Ramos (cell line): ENCODE data around the gene TFDP1.

Experiments used
- in situ Hi-C: fragments of 300-500 bp; cut with MboI; formaldehyde crosslinking; loops from one replicate; pipeline ENCODE4 v1.14.3; 2022; ENCODE audit warnings: low sequenced_read_pairs; ENCODE audit not compliant: unreplicated experiment

TFDP1 gene

DNA sequence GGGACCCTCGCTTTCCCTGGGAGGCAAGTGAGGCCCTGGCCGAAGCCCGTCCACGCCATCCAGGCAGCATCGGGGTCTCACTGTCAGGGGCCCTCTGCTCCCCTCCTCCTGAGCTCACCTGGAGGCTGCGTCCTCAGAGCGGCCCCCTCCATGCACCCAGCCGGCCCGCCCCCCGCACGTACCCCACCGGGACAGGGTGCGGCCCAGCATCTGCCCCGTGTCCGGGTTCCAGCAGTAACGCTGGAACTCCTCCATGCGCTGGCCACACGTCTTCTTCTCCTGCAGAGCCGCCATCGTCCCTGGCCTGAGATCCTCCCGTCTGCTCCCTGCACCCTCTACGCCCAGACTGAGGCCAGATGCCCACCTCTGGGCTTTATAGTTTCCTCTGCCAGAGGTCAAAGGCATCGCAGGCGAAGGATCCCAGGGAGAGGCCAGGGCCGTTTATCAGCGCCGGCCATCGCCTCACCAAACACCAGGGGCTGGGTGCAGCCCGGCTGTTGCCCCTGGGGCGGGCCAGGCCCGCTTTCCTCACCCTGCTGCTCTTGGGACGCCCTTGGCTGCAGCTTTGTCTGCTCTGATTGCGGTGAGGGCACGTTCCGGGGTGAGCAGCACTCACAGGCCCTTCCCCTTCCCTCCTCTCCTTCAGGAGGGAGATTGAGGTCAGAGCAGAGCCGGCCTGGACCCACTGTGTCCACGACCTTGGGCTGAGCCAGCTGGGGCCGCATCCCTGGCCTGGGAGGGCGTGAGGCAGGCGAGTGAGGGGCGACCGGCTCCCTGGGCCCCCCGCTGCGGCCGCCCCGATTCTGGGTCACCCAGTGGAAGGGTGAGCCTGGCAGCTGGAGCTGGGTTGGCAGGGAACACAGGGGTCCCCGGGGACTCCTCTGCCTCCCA, 73.5 kb downstream of the TFDP1 start, which contains the start of gene ATP4B:
Gene ATP4B, minus strand, starts transcription at position 348 of the 891 bp plus-strand sequence. Its CDS starts 54 bp downstream, at position 294.
- in situ Hi-C loops, result no loop called here

DNA sequence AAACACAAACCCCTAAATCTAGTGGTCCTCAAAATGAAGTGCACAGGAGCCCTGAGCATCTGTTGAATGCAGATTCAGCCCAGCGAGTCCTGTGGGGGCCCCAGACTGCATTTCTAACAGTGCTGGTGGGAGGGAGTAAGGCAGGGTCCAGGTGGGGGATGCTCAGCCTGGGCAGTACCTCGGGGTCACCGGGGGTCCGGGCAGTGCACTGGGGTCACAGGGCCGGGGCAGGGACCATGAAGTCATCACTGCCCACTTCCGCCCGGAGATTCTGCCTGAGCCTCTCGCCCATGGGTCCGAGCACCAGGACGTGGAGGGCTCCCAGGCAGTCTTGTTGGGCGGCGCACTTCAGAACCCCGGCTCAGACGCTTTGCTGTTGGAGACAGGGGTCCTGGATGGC, 74.3 kb downstream of the TFDP1 start:
- in situ Hi-C loops, result no loop called here

DNA sequence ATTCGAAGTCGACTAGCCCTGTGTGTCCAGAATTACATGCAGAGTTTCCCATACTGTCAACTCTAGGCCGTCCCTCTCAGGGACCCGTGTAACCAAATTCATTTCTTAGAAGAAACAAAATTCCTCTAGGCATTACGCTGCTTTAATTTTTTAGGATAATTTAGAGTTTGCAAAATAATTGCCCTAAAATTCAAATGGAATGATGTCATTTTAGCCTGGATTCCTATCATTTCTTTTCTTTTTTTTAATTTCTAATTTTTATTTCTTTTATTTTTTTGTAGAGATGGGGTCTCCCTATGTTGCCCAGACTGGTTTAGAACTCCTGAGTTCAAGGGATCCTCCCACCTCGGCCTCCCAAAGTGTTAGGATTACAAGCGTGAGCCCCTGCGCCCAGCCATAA, 74.8 kb downstream of the TFDP1 start:
- in situ Hi-C loops, result no loop called here

DNA sequence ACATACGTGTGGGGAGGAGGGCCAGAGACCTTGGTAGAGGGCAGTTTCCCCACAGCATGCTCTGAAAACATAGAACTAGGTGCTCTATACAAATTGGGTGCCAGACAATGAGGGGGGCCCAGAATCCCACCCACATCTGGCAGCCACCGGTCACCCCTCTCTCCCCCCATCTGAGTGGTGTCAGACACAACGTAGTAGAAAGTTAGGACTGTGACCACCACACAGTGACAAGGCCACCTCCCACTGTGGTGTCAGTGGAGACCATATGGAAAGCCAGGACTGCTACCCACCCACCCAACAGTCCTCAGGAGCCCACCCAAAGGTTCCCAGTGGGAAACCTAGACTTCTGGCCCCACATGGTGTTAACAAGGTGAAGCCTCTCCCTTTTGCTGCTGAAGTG, 75.5 kb downstream of the TFDP1 start:
- in situ Hi-C loops, result no loop called here

DNA sequence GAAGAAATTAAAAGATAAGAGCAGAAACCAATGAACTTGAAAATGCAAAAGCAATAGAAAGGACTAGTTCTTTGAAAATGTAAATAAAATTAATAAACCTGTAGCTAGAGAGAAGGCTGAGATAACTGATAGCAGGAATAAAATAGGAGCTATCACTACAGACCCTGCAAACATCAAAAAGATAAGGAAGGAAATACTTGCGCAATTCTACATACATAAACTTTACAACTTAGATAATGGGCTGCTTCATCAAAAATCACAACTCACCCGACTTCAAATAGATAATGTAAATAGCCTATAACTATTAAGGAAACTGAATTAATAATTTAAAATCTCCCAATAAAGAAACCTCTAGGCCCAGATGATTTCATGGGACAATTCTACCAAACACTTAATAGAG, 77.0 kb downstream of the TFDP1 start:
- in situ Hi-C loops, result no loop called here

DNA sequence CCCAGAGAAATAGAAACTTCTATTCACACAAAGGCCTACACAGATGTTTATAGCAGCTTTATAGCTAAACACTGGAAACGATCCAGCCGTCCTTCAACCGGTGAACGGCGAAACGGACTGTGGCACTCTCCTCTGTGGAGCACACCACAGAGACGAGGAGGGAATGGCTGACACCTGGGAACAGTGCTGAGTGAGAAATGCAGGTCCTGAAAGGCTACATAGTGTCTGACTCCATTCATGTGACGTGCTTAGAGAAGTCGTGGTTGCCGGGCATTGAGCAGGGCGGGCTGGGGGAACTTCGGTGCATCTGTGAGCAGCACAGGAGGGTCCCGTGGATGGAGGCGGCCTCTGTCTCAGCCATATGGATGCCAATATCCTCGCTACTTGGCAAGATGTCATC, 79.4 kb downstream of the TFDP1 start:
- in situ Hi-C loops, result no loop called here

DNA sequence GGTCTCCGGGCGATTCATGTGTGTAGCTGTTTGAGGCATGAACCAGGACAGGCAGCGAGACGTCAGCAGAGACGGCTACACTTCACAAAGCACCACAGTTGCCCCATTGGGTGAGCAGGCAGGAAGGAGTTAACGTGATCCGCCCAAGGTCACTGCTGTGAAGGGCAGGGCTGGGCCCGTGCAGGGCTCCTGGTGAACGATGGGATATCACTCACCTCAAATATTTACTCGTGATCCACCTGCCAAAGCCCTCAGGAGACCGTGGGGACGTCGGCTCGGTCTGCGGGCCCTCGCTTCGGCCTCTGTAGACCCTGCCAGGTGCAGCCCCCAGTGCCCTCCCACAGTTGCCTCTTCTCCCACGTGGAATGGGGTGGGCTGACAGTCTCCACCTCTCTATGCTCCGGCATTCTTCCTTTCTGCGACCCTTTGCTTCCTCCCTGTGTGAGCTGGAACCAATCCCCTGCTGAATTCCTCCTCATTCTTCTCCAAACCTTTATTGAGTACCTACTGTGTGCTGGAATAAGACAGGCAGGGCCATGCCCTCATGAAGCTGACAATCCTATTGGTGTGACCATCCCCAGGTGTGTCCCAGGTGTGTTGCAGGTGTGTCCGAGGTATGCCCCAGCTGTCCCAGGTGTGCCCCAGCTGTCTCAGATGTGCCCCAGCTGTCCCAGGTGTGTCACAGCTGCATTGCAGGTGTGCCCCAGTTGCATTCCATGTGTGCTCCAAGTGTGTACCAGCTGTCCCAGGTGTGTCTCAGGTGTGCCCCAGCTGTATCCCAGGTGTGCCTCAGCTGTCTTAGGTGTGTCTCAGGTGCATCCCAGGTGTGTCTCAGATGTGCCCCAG, 80.4 kb downstream of the TFDP1 start:
- in situ Hi-C loops, result no loop called here

DNA sequence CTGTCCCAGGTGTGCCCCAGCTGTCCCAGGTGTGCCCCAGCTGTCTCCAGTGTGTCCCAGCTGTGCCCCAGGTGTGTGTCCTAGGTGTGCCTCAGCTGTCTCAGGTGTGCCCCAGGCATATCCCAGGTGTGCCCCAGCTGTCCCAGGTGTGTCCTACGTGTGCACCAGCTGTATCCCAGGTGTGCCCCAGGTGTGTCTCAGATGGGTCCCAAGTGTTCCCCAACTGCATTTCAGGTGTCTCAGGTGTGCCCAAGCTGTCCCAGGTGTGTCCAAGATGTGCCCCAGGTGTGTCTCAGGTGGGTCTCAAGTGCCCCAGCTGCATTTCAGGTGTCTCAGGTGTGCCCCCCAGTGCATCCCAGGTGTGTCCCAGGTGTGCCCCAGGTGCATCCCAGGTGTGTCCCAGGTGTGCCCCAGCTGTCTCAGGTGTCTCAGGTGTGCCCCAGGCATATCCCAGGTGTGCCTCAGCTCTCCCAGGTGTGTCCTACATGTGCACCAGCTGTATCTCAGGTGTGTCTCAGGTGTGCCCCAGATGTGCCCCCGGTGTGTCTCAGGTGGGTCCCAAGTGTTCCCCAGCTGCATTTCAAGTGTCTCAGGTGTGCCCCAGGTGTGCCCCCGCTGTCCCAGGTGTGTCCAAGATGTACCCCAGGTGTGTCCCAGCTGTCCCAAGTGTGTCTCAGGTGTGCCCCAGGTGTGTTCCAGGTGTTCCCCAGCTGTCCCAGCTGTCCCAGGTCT, 81.2 kb downstream of the TFDP1 start:
- in situ Hi-C loops, result no loop called here

DNA sequence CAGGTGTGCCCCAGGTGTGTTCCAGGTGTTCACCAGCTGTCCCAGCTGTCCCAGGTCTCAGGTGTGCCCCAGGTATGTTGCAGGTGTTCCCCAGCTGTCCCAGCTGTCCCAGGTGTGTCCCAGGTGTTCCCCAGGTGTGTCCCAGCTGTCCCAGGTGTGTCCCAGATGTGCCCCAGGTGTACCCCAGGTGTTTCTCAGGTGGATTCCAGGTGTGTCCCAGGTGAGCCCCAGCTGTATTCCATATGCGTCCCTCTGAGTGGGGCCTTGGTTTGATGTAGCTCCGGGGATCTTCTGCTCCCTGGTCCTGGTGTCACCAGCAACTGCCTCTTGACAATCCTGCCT, 81.7 kb downstream of the TFDP1 start:
- in situ Hi-C loops, result no loop called here

DNA sequence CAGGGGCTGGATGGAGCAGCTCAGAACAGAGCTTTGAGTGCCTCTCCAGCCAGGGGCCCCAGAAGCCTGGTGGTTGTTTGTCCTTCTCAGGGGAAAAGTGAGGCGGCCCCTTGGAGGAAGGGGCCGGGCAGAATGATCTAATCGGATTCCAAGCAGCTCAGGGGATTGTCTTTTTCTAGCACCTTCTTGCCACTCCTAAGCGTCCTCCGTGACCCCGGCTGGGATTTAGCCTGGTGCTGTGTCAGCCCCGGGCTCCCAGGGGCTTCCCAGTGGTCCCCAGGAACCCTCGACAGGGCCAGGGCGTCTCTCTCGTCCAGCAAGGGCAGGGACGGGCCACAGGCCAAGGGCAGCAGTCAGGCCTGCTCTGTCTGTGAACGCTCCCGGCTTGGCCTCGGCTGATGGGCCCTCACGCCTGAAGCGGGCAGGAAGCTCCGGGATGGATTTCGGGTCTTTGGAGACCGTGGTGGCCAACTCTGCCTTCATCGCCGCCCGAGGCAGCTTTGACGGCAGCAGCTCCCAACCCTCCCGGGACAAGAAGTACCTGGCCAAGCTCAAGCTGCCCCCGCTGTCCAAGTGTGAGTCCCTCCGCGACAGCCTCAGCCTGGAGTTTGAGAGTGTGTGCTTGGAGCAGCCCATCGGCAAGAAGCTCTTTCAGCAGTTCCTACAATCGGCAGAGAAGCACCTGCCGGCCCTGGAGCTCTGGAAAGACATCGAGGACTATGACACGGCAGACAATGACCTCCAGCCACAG, 82.6 kb downstream of the TFDP1 start, which contains the start of gene GRK1:
Gene GRK1, plus strand, starts transcription at position 269 of the 751 bp plus-strand sequence. Its CDS starts 168 bp downstream, at position 437.
- in situ Hi-C loops, result no loop called here

DNA sequence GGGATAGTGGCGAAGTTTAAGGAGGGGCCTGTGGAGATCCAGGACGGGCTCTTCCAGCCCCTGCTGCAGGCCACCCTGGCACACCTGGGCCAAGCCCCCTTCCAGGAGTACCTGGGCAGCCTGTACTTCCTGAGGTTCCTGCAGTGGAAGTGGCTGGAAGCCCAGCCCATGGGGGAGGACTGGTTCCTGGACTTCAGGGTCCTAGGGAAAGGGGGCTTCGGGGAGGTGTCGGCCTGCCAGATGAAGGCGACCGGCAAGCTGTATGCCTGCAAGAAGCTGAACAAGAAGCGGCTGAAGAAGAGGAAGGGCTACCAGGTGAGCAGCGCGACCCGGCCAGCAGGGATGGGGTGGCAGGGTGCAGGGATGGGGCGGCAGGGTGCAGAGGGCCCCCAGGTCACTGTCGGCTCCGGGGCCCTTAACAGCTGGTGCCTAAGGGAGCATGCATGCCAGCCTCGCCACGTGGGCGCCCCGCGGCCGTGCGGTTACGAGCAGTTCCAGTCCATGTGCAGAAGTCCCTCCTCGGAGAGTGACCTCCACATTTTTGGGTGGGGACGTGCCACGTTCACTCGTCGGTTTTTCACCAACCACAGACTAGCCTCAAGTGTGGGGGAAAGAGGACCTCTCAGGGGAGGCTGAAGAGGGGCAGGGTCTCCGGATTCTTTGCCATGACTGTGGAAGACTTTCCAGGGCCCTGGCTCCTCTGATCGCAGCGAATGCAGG, 83.4 kb downstream of the TFDP1 start:
- in situ Hi-C loops, result no loop called here

DNA sequence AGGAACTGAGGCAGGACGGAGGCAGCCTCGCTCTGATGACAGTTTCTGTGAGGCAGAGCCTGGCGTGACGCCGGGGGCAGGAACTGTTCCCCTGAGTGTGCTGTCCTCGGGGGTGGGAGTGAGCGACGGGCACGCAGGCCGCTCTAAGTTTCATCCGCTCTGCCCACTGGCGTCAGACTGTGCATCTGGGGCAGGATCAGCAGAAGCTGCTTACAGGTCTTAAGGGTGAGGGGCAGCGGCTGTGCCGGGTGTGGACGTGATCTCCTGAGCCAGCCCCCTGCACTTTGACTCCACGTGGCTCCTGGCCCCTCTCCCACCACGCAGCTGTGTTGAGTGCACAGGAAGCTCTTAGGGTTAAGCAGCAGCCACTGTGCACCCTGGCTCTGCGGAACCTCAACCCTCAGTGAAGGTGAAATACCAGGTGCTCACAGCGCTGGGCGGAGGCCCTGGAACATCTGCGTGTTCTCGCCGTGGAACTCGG, 84.0 kb downstream of the TFDP1 start:
- in situ Hi-C loops, result no loop called here

DNA sequence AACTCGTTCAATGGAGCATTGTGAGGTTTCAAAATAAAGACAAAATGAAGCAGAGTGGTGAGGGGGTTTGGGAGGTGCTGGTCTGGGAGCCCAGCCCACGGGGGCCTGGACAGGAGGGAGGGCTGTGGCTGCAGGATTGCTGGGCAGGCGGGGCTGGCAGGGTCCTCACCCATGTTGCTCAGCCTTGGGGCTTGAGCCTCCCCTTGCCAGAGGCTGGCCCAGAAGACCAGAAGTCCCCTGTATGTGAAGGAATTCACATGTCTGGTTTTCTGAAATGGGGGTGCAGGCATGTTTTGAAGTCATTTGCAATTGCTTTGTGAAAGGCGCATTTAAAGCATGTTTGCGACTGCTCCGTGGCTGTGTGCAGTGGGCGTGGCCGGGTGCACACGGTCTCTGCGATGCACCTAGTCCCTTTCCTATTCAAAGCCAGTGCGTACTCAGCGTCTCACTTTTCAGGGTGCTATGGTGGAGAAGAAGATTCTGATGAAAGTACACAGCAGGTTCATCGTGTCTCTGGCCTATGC, 84.7 kb downstream of the TFDP1 start:
- in situ Hi-C loops, result no loop called here

DNA sequence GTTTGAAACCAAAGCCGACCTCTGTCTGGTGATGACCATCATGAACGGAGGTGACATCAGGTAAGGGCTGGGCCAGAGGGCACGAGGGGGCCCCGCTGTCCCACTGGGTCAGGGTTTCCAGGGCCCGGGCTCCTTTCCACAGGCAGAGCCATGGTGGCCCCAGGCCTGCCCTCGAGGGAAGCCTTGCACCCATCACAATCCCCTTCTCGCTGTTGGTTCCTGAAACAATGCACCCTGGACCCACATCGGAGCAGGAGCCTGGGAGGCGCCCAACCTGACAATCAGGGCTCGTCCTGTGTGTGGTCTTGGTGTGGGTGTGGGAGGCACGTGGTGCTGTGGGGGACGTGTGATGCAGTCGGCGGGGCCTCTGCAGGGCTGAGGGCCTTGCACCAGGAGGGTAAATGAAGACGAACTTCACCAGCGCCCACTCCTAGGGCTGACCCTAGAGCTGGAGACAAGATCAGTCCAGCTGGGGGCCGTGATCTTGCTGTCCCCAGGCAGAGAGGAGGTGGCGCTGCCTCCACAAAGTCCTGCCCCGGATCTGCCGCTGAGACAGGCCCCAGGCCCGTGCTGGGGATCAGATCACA, 85.3 kb downstream of the TFDP1 start:
- in situ Hi-C loops, result no loop called here

DNA sequence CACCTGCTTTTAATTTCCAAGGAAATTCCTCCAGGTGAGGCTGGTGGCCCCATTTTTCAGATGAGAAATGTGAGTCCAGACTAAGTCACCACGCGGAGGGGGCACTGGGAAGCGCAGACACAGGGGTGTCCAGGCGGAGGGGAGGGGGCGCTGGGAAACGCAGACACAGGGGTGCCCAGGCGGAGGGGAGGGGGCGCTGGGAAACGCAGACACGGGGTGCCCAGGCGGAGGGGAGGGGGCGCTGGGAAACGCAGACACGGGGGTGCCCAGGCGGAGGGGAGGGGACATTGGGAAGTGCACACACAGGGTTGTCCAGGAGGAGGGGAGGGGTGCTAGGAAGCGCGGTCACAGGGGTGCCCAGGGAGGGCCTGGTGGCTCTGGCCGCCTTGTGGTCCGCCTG, 86.0 kb downstream of the TFDP1 start:
- in situ Hi-C loops, result no loop called here

DNA sequence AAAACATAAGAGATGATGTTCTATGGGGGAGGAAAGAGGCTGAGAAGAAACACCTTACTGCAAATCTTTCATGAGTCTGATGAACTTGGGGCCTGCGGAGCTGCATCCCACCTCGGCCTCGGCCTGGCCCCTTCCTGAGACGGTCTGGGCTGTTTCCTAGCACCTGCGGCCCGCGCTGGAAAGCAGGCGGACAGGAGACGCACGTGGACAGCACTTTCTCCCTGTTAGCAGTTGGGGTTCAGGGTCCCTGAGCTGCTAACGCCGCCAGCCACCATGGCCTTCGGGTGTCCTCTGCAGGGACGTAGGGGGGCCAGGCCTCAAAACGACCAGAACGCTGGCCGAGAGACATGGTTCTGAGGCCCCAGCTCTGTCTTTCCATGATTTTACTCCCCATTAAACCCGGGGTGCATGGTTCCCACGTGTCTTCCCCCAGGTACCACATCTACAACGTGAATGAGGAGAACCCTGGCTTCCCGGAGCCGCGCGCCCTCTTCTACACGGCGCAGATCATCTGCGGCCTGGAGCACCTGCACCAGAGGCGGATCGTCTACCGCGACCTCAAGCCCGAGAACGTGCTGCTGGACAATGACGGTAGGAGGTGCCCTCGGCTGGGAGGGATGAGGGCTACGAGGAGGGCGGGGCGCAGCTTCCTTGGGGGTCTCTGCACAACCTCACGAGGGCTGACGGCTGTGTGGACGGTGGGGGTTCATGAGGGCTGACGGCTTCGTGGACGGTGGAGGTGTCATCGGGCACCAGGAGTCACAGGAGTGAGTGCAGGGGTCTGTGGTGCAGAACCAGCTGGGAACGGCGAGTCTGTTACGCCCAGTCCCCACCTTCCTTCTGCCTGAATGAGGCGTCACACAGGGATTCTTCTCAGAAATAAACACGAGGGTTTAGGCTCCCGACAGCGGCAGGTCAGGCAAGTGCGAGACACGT, 86.8 kb downstream of the TFDP1 start:
- in situ Hi-C loops, result no loop called here

DNA sequence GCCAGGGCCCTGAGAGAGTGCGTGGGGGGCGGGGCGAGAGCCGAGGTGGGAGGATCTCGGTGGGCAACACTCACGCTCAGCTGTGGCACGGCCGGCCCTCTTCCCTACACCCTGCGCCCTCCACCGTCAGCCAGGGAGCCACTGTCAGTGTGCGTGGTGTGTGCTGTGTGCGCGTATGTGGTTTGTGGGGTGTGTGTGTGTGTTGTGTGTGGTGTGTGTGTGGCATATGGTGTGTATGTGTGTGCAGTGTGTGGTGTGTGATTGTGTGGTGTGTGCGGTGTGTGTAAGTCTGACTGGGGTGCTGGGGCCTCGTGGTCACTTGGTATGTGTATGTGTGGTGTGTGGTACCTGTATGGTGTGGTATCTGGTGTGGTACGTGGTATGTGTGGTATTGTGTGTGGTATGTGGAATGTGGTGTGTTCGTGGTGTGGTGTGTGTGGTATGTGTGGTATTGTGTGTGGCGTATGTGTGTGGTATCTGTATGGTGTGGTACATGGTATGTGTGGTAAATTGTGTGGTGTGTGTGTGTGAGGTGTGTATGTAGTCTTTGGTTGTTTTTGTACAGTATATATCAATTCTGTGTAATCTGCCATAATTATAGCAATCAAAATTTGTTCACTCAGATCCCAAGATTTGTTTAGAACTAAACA, 87.6 kb downstream of the TFDP1 start:
- in situ Hi-C loops, result no loop called here
